ENCODE measurements around the gene KAT8. TPM values are rescaled to one million over a fixed set of nuclear protein-coding genes. Genes with fewer than 3 reads are reported as not detected.

KAT8 gene
- total RNA-seq, 3 donors from 2014 or later: 61.1 to 83.1 (median 69.6) TPM

DNA sequence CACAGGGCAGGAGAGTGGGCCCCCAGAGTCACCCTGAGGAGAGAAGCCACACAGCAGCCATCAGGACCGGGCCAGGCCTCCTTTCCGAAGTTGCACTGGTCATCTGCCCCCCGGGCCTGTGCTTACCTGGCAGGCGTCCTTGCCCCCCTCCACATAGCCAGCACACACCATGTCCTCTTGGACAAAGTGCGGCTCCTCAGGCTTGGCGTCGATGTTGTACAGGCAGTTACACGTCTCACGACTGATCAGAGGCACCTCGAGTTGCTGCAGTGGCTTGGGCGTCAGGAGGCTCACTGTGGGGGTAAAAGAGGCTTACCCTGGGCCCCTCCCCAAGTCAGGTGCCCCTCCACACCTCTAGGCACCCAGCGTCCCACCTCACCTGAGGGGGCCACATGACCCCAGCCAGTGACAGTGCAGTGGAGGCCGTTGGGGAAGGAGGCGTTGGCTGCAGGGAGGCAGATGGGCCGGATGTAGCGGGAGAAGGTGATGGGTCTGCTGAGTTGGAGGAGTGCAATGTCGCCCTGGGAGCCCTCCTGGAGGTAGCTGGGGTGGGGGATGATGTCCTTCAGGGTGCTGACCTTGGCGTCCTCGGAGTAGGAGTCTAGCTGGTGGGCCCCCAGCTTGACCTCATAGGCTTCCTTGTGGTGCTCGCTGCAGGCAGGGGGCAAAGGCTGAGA lies 15.0 kb downstream of the KAT8 start:
- intact Hi-C loops (cut with DNase I, micrococcal nuclease): no loop called here
- TF ChIP-seq, protein P1, sequence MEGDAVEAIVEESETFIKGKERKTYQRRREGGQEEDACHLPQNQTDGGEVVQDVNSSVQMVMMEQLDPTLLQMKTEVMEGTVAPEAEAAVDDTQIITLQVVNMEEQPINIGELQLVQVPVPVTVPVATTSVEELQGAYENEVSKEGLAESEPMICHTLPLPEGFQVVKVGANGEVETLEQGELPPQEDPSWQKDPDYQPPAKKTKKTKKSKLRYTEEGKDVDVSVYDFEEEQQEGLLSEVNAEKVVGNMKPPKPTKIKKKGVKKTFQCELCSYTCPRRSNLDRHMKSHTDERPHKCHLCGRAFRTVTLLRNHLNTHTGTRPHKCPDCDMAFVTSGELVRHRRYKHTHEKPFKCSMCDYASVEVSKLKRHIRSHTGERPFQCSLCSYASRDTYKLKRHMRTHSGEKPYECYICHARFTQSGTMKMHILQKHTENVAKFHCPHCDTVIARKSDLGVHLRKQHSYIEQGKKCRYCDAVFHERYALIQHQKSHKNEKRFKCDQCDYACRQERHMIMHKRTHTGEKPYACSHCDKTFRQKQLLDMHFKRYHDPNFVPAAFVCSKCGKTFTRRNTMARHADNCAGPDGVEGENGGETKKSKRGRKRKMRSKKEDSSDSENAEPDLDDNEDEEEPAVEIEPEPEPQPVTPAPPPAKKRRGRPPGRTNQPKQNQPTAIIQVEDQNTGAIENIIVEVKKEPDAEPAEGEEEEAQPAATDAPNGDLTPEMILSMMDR (IDR thresholded peaks at IDR 0.05): no peak
- DNase-seq (peak in 1 of 3 donors; percentile 58), ATAC-seq (no peak)
- no peaks in the 10 kb centered on the region for H3K36me3 ChIP-seq (ENCODE audit: low read depth)
- H3K4me1 ChIP-seq (ENCODE audit: low read depth): peaks cover 67% of the 10 kb centered on the region
- H3K9me3 ChIP-seq: no peaks in the 10 kb centered on the region
- no peak overlapping the region for H3K4me3 ChIP-seq

DNA sequence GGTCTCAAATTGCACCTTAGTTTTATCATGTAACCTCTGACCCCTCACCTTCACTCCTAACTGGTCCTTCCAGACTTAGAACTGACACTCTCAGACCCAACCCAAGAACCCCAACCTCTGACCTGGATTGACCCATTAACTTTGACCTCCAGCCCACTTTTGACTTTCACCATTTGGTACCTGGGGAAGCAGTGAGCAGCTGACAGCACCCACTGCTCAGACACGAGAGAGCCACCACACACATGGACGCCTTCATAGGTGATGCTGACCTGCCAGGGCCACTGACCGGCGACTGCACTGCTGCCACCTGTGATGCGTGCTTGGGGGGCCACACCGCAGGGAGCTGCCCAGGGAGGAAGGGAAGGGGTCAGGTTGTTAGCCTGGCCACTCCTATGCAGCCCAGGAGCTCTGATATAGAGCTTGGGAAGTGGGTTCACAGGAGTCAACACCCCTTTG lies 15.6 kb downstream of the KAT8 start:
- Histone ChIP-seq H3K4me1 (ENCODE audit: low read depth) (peaks cover 61% of the 10 kb centered on the region), H3K4me3 (no peak overlapping the region), H3K36me3 (ENCODE audit: low read depth) (no peaks in the 10 kb centered on the region), H3K9me3 (no peaks in the 10 kb centered on the region)
- TF ChIP-seq, protein P1 (IDR thresholded peaks at IDR 0.05): no peak
- intact Hi-C loops (cut with DNase I, micrococcal nuclease): no loop called here
- ATAC-seq: no peak
- DNase-seq: no peak

DNA sequence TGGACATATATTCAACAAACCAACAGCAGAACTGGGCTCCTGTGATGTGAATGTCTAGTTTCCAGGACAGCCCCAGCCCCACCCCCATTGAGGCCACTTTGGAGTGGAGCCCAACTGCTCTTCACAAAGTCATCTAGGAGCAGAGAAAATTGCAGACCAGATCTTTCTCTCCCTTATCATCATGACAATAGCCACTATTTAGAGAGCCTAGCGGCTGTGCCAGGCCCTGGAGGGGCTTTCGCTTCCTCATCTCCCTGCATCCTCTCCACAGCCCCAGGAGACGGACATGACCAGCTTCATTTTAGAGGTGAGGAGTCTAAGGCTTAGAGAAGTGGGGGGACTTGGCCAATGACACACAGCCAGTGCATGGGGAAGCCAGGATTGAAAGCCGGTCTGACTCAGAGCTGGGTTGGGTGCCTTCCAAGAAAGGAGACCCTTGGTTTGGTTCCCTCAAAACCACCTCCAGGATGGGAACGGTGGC lies 16.7 kb downstream of the KAT8 start:
- Histone ChIP-seq H3K9me3 (no peaks in the 10 kb centered on the region), H3K36me3 (ENCODE audit: low read depth) (no peaks in the 10 kb centered on the region), H3K4me1 (ENCODE audit: low read depth) (peaks cover 56% of the 10 kb centered on the region), H3K4me3 (peak overlapping the region; percentile 46)
- intact Hi-C loops (cut with DNase I, micrococcal nuclease): no loop called here
- peak in 1 of 3 donors; percentile 46 for DNase-seq
- ATAC-seq: no peak
- TF ChIP-seq, protein P1 (IDR thresholded peaks at IDR 0.05): no peak

DNA sequence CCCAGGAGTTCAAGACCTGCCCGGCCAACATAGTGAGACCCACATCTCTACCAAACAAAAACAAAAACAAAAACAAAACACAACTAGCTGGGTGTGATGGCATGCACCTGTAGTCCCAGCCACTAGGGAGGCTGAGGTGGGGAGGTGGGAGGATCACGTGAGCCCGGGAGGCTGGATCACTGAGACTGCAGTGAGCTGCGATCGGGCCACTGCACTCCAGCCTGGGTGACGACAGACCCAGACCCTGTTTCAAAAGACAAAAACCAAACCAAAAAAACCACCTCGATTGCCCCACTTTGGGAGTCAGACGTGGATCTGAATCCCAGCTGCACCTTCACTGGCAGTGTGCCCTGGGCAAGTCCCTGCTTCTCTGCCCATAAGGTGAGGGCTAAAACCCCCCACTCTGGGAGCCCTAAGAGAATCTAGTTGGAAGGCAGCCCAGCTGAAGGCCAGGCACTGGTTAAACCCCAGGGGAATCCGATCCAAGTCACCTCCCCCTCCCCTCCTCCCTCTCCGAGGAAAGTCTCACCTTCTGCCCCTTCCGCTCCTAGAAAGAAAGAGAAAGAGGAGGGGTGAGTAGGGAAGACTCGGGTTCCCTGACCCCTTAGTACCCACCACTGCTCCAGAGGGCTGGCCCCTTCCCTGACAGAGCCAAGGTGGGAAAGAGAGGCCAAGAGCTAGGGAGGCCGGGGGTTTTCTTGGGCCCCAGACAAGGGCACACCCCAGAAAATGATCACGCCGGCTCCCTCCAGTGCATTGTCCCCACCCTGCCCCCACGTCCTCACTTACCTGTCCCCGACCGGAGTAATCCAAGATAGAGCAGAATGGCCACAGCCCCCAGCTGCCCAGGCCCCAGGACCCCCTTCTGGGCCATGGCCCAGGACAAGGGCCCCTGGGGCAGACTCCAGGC lies 17.4 kb downstream of the KAT8 start:
- Histone ChIP-seq H3K4me1 (ENCODE audit: low read depth) (peaks cover 54% of the 10 kb centered on the region), H3K36me3 (ENCODE audit: low read depth) (no peaks in the 10 kb centered on the region), H3K9me3 (no peaks in the 10 kb centered on the region), H3K4me3 (peak overlapping the region; percentile 46)
- TF ChIP-seq, protein P1 (IDR thresholded peaks at IDR 0.05): no peak
- intact Hi-C loops (cut with DNase I, micrococcal nuclease): no loop called here
- ATAC-seq: peak; percentile 36
- peak; percentile 80 for DNase-seq

DNA sequence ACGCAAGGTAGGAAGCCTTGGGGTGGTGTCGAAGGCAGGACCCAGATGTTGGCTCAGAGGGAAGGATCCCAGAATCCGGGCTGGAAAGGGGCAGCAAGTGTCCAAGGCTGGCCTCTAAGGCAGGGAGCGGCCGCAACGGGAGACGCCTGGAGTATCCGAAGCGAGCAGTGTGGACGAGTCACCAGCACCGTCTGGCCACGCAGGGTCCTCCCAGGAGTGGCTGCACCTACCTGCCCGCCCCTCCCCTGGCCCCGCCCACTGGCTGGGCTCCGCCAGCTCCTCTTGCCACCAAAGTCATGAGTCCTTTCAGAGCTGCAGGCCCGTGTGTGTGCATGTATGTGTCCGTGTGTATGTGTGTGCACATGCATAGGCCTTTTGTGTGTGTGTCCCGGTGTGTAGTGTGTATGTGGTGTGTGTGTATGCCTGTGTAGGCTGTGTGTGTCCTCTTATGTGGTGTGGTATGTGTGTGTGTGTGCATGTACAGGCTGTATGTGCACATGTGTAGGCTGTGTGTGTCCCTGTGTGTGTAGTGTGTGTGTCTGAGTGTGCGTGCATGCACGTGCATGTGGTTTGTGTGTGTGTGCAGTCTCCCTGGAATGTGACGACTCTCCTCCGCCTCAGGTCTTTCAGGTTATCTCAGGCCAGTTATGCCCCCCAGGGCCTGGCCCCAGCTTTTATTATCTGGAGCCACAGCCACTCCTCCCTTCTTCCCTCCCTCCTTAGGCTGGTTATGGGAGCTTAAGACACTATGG lies 18.2 kb downstream of the KAT8 start, which contains the start of gene PRSS8:
Gene PRSS8, minus strand, starts transcription at position 193 of the 752 bp plus-strand sequence. CDS start 229 bp downstream, outside the sequence.
- Histone ChIP-seq H3K4me3 (peak within 1 kb of the TSS; percentile 46), H3K36me3 (ENCODE audit: low read depth) (no peaks in the 10 kb centered on the region), H3K9me3 (no peaks in the 10 kb centered on the region), H3K4me1 (ENCODE audit: low read depth) (peaks cover 54% of the 10 kb centered on the region)
- intact Hi-C loops (cut with DNase I, micrococcal nuclease): no loop called here
- TF ChIP-seq, protein P1 (IDR thresholded peaks at IDR 0.05): no peak
- DNase-seq: peak; percentile 94 to 95 (median 95)
- ATAC-seq: peak; percentile 63
